ENCODE measurements around the gene SUV39H1.

Gene SUV39H1

GRCh38 chrX:48736878-48737212 is 40.3 kb downstream of the SUV39H1 start:
- DNase-seq (ENCODE audit: low read depth), result no peak
- TF ChIP-seq CTCF (IDR thresholded peaks at IDR 0.05; ENCODE audit: insufficient read depth, low read depth, low read length, missing control alignments), result no peak
- peak overlapping the region; percentile 46 for H3K4me3 ChIP-seq (ENCODE audit: low read length)

GRCh38 chrX:48737213-48737938 is 40.8 kb downstream of the SUV39H1 start:
- peak overlapping the region; percentile 55 for H3K4me3 ChIP-seq (ENCODE audit: low read length)
- DNase-seq (ENCODE audit: low read depth), result peak; percentile 96
- TF ChIP-seq CTCF (IDR thresholded peaks at IDR 0.05; ENCODE audit: insufficient read depth, low read depth, low read length, missing control alignments), result no peak

- TF ChIP-seq CTCF (IDR thresholded peaks at IDR 0.05; ENCODE audit: insufficient read depth, low read depth, low read length, missing control alignments), result no peak
- DNase-seq (ENCODE audit: low read depth), result no peak
- H3K4me3 ChIP-seq (ENCODE audit: low read length), result peak overlapping the region; percentile 55
Measured at GRCh38 chrX:48737940-48738339, 41.4 kb downstream of the SUV39H1 start.

GRCh38 chrX:48741834-48742233 is 45.3 kb downstream of the SUV39H1 start:
- no peak for DNase-seq (ENCODE audit: low read depth)
- TF ChIP-seq CTCF (IDR thresholded peaks at IDR 0.05; ENCODE audit: insufficient read depth, low read depth, low read length, missing control alignments), result no peak
- no peak overlapping the region for H3K4me3 ChIP-seq (ENCODE audit: low read length)

GRCh38 chrX:48745222-48745621 is 48.7 kb downstream of the SUV39H1 start:
- DNase-seq (ENCODE audit: low read depth), result no peak
- no peak for TF ChIP-seq CTCF (IDR thresholded peaks at IDR 0.05; ENCODE audit: insufficient read depth, low read depth, low read length, missing control alignments)
- no peak overlapping the region for H3K4me3 ChIP-seq (ENCODE audit: low read length)

- DNase-seq (ENCODE audit: low read depth), result no peak
- H3K4me3 ChIP-seq (ENCODE audit: low read length), result no peak overlapping the region
- no peak for TF ChIP-seq CTCF (IDR thresholded peaks at IDR 0.05; ENCODE audit: insufficient read depth, low read depth, low read length, missing control alignments)
Measured at GRCh38 chrX:48747415-48748016, 51.0 kb downstream of the SUV39H1 start.

- no peak overlapping the region for H3K4me3 ChIP-seq (ENCODE audit: low read length)
- DNase-seq (ENCODE audit: low read depth), result no peak
- no peak for TF ChIP-seq CTCF (IDR thresholded peaks at IDR 0.05; ENCODE audit: insufficient read depth, low read depth, low read length, missing control alignments)
Measured at GRCh38 chrX:48749182-48749581, 52.6 kb downstream of the SUV39H1 start.

Measured in epithelial cell of esophagus (primary cell).